ENCODE measurements around the gene DDX42. TPM values are rescaled to one million over a fixed set of nuclear protein-coding genes. Genes with fewer than 3 reads are reported as not detected.

The DDX42 gene
- total and polyA plus RNA-seq, 2 of the 13 experiments (the other 11 are each of a cell fraction or from before 2014, with no cell fraction given), result 87.2 to 92.9 TPM

- peak; percentile 58 for TF ChIP-seq TAF15 (IDR thresholded peaks at IDR 0.05; ENCODE audit: low read depth, low read length, poor library complexity, severe bottlenecking)
- no peak for TF ChIP-seq ZNF605 (CRISPR knock-in tag; IDR thresholded peaks at IDR 0.05)
- no peak for TF ChIP-seq ZNF530 (CRISPR knock-in tag; IDR thresholded peaks at IDR 0.05; ENCODE audit: low read depth)
- no peak for TF ChIP-seq MLLT10 (CRISPR knock-in tag; IDR thresholded peaks at IDR 0.05)
- TF ChIP-seq NFRKB (IDR thresholded peaks at IDR 0.05), result no peak
- TF ChIP-seq HOXA9 (CRISPR knock-in tag; IDR thresholded peaks at IDR 0.05; ENCODE audit: borderline replicate concordance), result no peak
- no peak for TF ChIP-seq ZFP41 (CRISPR knock-in tag; IDR thresholded peaks at IDR 0.05; ENCODE audit: borderline replicate concordance)
- TF ChIP-seq ZNF576 (CRISPR knock-in tag; IDR thresholded peaks at IDR 0.05), result no peak
- no peak for TF ChIP-seq KLF12 (CRISPR knock-in tag; IDR thresholded peaks at IDR 0.05; ENCODE audit: borderline replicate concordance)
- TF ChIP-seq ZNF773 (CRISPR knock-in tag; IDR thresholded peaks at IDR 0.05; ENCODE audit: borderline replicate concordance), result no peak
- TF ChIP-seq TFE3 (CRISPR knock-in tag; IDR thresholded peaks at IDR 0.05), result no peak
- TF ChIP-seq SOX6 (IDR thresholded peaks at IDR 0.05), result no peak
- peak; percentile 27; the same call in 1 of the 2 replicates for TF ChIP-seq SOX6 (CRISPR knock-in tag; IDR thresholded peaks at IDR 0.05)
- no peak for TF ChIP-seq THAP8 (CRISPR knock-in tag; IDR thresholded peaks at IDR 0.05; ENCODE audit: borderline replicate concordance)
- no peak for TF ChIP-seq MXD1 (CRISPR knock-in tag; IDR thresholded peaks at IDR 0.05)
- TF ChIP-seq STAT6 (CRISPR knock-in tag; IDR thresholded peaks at IDR 0.05; ENCODE audit: borderline replicate concordance), result no peak
- no peak for TF ChIP-seq TP53 (CRISPR knock-in tag; conservative IDR thresholded peaks at IDR 0.05)
- no peak for TF ChIP-seq TERF1 (CRISPR knock-in tag; IDR thresholded peaks at IDR 0.05)
- no peak for TF ChIP-seq HNF4A (CRISPR knock-in tag; IDR thresholded peaks at IDR 0.05)
- TF ChIP-seq ZBTB39 (CRISPR knock-in tag; IDR thresholded peaks at IDR 0.05), result no peak
These were observed 75.1 kb downstream of the DDX42 start (continued) for GRCh38 chr17:63848834-63849689.
